SK-N-SH (cell line): ENCODE measurements around the gene AXIN1. TPM values are rescaled to one million over a fixed set of nuclear protein-coding genes. Genes with fewer than 3 reads are reported as not detected.
A peak's percentile ranks its signal among the peaks of the same experiment; 100 is the strongest.

Experiments
- CTCF ChIA-PET: fragments of 300-600, 350-600 bp; formaldehyde crosslinking; extraction: SDS; loops from one replicate; lab custom pipeline; 2021; lab: Yijun Ruan, JAX
- POLR2A ChIA-PET: fragments of 350-600 bp; sonication (Branson Sonifier 250); formaldehyde crosslinking; extraction: SDS; loops from one replicate; lab custom pipeline; 2020; ENCODE audit warnings: antibody characterized with exemption, inconsistent platforms; lab: Yijun Ruan, JAX
- DNase-seq: peaks from one replicate; pipeline ENCODE4 v3.0.0; 2012
- H2AFZ ChIP-seq: fragments of 200-600 bp; sonication (generic); 2 replicates; pipeline ENCODE4 v1.8.1; 2016; ENCODE audit warnings: antibody characterized with exemption, mild to moderate bottlenecking, low read depth
- H3F3A ChIP-seq: fragments of 200-600 bp; sonication (generic); replicated peaks from 2 replicates; pipeline ENCODE3; 2016; ENCODE audit warnings: antibody characterized with exemption, mild to moderate bottlenecking; ENCODE audit not compliant: insufficient read depth
- H3K27ac ChIP-seq, 2 experiments: fragments of 200-500 bp in 1 of 2; fragments of 200-600 bp in 1 of 2; sonication (Bioruptor generic) in 1 of 2; sonication (generic), shearing (Covaris generic) in 1 of 2; 2 replicates each; pipeline versions ENCODE4 v1.5.1 to v1.6.1; 2014 to 2016; ENCODE audit warnings: low read depth in 2 of 2, inconsistent platforms in 1 of 2, low read length in 1 of 2, mild to moderate bottlenecking in 1 of 2, mixed read lengths in 1 of 2
- H3K27me3 ChIP-seq: fragments of 200-600 bp; sonication (generic), shearing (Covaris generic); 2 replicates; pipeline ENCODE4 v1.6.1; 2016; ENCODE audit warnings: mixed run types; ENCODE audit not compliant: insufficient read depth
- H3K36me3 ChIP-seq, 2 experiments: fragments of 200-500 bp in 1 of 2; fragments of 200-600 bp in 1 of 2; sonication (Bioruptor generic) in 1 of 2; sonication (generic) in 1 of 2; replicated peaks in 1 of 2; 2 replicates each; pipeline versions ENCODE3 to v1.5.1; 2014 to 2016; ENCODE audit warnings: low read length in 1 of 2, mild to moderate bottlenecking in 1 of 2; ENCODE audit not compliant: insufficient read depth in 2 of 2, control insufficient read depth in 1 of 2
- H3K4me1 ChIP-seq, 2 experiments: fragments of 200-500 bp in 1 of 2; fragments of 200-600 bp in 1 of 2; sonication (Bioruptor generic) in 1 of 2; sonication (generic), shearing (Covaris generic) in 1 of 2; 2 replicates each; pipeline versions ENCODE4 v1.5.1 to v1.6.1; 2014 to 2016; ENCODE audit warnings: low read depth in 1 of 2, low read length in 1 of 2, mixed run types in 1 of 2; ENCODE audit not compliant: insufficient read depth in 2 of 2, control insufficient read depth in 1 of 2
- H3K4me2 ChIP-seq: fragments of 200-600 bp; sonication (generic), shearing (Covaris generic); 2 replicates; pipeline ENCODE4 v1.6.1; 2017; ENCODE audit warnings: mixed run types
- H3K4me3 ChIP-seq, 2 experiments: fragments of 200-500 bp in 1 of 2; fragments of 200-600 bp in 1 of 2; sonication (Bioruptor generic) in 1 of 2; sonication (generic), shearing (Covaris generic) in 1 of 2; 2 replicates each; pipeline versions ENCODE4 v1.5.1 to v1.8.1; 2014 to 2016; ENCODE audit warnings: low read depth in 2 of 2, inconsistent platforms in 1 of 2, low read length in 1 of 2, mild to moderate bottlenecking in 1 of 2, mixed read lengths in 1 of 2, moderate library complexity in 1 of 2
- H3K79me2 ChIP-seq: fragments of 200-600 bp; sonication (generic); 2 replicates; pipeline ENCODE4 v1.8.1; 2017; ENCODE audit warnings: mild to moderate bottlenecking; ENCODE audit not compliant: insufficient read depth
- H3K9ac ChIP-seq: fragments of 200-600 bp; sonication (generic); 2 replicates; pipeline ENCODE4 v1.6.1; 2017; ENCODE audit warnings: mixed run types
- H3K9me2 ChIP-seq: fragments of 200-600 bp; sonication (generic); 2 replicates; pipeline ENCODE4 v1.6.1; 2017; ENCODE audit warnings: mixed run types
- H3K9me3 ChIP-seq: fragments of 200-600 bp; sonication (generic); 2 replicates; pipeline ENCODE4 v1.6.1; 2017; ENCODE audit warnings: mixed run types, mild to moderate bottlenecking, moderate library complexity
- H4K20me1 ChIP-seq: fragments of 200-600 bp; sonication (generic); 2 replicates; pipeline ENCODE4 v1.6.1; 2017; ENCODE audit warnings: mild to moderate bottlenecking, mixed run types; ENCODE audit not compliant: insufficient read depth
- CHD2 ChIP-seq: fragments of 150-350 bp; IDR thresholded peaks from 2 replicates; pipeline ENCODE4 v1.6.1; 2018; ENCODE audit warnings: low read length; ENCODE audit not compliant: partially characterized antibody
- ELF1 ChIP-seq: IDR thresholded peaks from 2 replicates; pipeline ENCODE4 v1.4.0; 2012
- EP300 ChIP-seq, 2 experiments: IDR thresholded peaks; 2 replicates each; pipeline versions ENCODE4 v1.4.0 to v1.6.1; 2012; ENCODE audit warnings: borderline replicate concordance in 1 of 2, low read depth in 1 of 2, low read length in 1 of 2
- EZH2phosphoT487 ChIP-seq: fragments of 200-600 bp; sonication (generic); IDR thresholded peaks from 2 replicates; pipeline ENCODE4 v1.6.1; 2017; ENCODE audit warnings: low read depth, mixed run types, mild to moderate bottlenecking, antibody characterized with exemption, moderate library complexity, borderline replicate concordance
- GATA2 ChIP-seq: sonication (generic); formaldehyde crosslinking; IDR thresholded peaks from 2 replicates; pipeline ENCODE4 v1.5.0; 2020; ENCODE audit warnings: mild to moderate bottlenecking, missing genetic modification reagents
- IRF3 ChIP-seq: fragments of 150-350 bp; IDR thresholded peaks from 2 replicates; pipeline ENCODE4 v1.6.1; 2016; ENCODE audit warnings: mild to moderate bottlenecking, low read depth, low read length
- JUND ChIP-seq: IDR thresholded peaks from 2 replicates; pipeline ENCODE4 v1.4.0; 2012
- NFIC ChIP-seq: IDR thresholded peaks from 2 replicates; pipeline ENCODE4 v1.4.0; 2012; ENCODE audit warnings: borderline replicate concordance
- NRF1 ChIP-seq: IDR thresholded peaks from 2 replicates; pipeline ENCODE4 v1.6.1; 2012; ENCODE audit warnings: low read depth, mild to moderate bottlenecking, low read length
- RCOR1 ChIP-seq: fragments of 150-350 bp; IDR thresholded peaks from 2 replicates; pipeline ENCODE4 v1.6.1; 2017; ENCODE audit warnings: antibody characterized with exemption, low read length
- RFX5 ChIP-seq: IDR thresholded peaks from 2 replicates; pipeline ENCODE4 v1.6.1; 2012; ENCODE audit warnings: mild to moderate bottlenecking, improper control_type of control experiment, low read length
- TCF12 ChIP-seq: IDR thresholded peaks from 2 replicates; pipeline ENCODE4 v1.4.0; 2012
- TEAD4 ChIP-seq: IDR thresholded peaks from 2 replicates; pipeline ENCODE4 v1.4.0; 2012; ENCODE audit warnings: mild to moderate bottlenecking, borderline replicate concordance; ENCODE audit not compliant: insufficient read depth
- YY1 ChIP-seq: IDR thresholded peaks from 2 replicates; pipeline ENCODE4 v1.4.0; 2012; ENCODE audit warnings: low read depth, mild to moderate bottlenecking
- WGBS: methylation state at CpG from one replicate; pipeline ENCODE4 v1.1.6; 2017; ENCODE audit warnings: low lambda C conversion rate; 5-methylcytosine and 5-hydroxymethylcytosine counted together
- polyA plus RNA-seq, 3 experiments: library from polyadenylated mRNA; depleted of rRNA; stranded (reverse); fragments of >200 nt; gene quantifications; 2 replicates each; pipeline ENCODE4 v1.2.3, GENCODE V29; 2012
- TF ChIP-seq, protein P1 (sequence below): fragments of 200-600 bp; sonication (generic); IDR thresholded peaks from 2 replicates; pipeline ENCODE4 v1.6.1; 2017; ENCODE audit warnings: antibody characterized with exemption, mild to moderate bottlenecking, moderate library complexity
- TF ChIP-seq, protein P2 (sequence below): IDR thresholded peaks from 2 replicates; pipeline ENCODE4 v1.6.1; 2012; ENCODE audit warnings: mild to moderate bottlenecking, low read depth, low read length, moderate library complexity
- TF ChIP-seq, protein P3 (sequence below): fragments of 150-350 bp; IDR thresholded peaks from 2 replicates; pipeline ENCODE4 v1.6.1; 2017; ENCODE audit warnings: antibody characterized with exemption, low read length, low read depth, borderline replicate concordance

AXIN1 gene
- polyA plus RNA-seq, 1 of the 3 experiments (the other 2 are of a cell fraction) = 19.9 TPM

DNA sequence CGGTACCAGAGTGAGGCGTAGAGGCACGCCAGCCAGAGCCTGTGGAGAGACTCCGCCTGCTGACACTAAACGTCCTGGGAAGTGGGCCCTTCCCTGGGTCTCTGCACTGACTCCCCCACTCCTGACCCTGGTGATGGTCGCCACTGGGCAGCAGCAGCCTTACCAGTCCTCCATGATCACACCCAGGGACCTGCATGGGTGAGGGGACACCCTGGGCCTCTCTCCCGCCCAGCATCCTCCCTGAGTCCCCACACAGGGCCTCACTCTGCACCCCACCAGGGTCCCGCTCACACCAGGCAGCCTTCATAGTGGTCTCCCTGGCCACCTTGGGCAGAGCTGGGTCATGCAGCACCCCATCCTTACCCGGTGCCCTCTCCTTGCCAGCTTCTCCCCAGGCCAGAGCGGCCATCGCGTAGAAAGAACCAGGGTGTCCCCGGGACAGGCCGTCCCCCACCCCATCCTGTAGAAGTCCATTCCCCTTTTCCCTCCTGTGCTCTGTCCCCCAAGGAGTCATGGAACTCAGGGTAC lies 87.5 kb downstream of the AXIN1 start:
- CTCF ChIA-PET = interaction anchor here (0.9 kb wide), 1 partner anchor 98 kb away, joined by 4 read pairs; no protein-coding TSS in a partner anchor

More for the DNA sequence above, 87.5 kb downstream of the AXIN1 start:
- POLR2A ChIA-PET = no interaction called here
- peak; percentile 16 for DNase-seq
- no peak overlapping the region for H2AFZ ChIP-seq
- H3K36me3 ChIP-seq = peaks cover 0 to 40% of the 10 kb centered on the region in 2 experiments
- H3K79me2 ChIP-seq = no peaks in the 10 kb centered on the region
- H3K4me2 ChIP-seq = no peak overlapping the region
- TF ChIP-seq, protein P1, sequence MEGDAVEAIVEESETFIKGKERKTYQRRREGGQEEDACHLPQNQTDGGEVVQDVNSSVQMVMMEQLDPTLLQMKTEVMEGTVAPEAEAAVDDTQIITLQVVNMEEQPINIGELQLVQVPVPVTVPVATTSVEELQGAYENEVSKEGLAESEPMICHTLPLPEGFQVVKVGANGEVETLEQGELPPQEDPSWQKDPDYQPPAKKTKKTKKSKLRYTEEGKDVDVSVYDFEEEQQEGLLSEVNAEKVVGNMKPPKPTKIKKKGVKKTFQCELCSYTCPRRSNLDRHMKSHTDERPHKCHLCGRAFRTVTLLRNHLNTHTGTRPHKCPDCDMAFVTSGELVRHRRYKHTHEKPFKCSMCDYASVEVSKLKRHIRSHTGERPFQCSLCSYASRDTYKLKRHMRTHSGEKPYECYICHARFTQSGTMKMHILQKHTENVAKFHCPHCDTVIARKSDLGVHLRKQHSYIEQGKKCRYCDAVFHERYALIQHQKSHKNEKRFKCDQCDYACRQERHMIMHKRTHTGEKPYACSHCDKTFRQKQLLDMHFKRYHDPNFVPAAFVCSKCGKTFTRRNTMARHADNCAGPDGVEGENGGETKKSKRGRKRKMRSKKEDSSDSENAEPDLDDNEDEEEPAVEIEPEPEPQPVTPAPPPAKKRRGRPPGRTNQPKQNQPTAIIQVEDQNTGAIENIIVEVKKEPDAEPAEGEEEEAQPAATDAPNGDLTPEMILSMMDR = no peak
- TF ChIP-seq EZH2phosphoT487 = no peak
- TF ChIP-seq RFX5 = no peak
- TF ChIP-seq TEAD4 = no peak
- TF ChIP-seq GATA2 (CRISPR knock-in tag) = no peak
- no peak for TF ChIP-seq CHD2
- no peak for TF ChIP-seq YY1
- TF ChIP-seq NRF1 = no peak
- TF ChIP-seq EP300 (IDR thresholded peaks at IDR 0.05; ENCODE audit: borderline replicate concordance in 1 of 2, low read depth in 1 of 2, low read length in 1 of 2) = no peak
- no peak for TF ChIP-seq TCF12
- no peak for TF ChIP-seq ELF1
- TF ChIP-seq IRF3 = no peak
- no peak for TF ChIP-seq RCOR1
- TF ChIP-seq, protein P2, sequence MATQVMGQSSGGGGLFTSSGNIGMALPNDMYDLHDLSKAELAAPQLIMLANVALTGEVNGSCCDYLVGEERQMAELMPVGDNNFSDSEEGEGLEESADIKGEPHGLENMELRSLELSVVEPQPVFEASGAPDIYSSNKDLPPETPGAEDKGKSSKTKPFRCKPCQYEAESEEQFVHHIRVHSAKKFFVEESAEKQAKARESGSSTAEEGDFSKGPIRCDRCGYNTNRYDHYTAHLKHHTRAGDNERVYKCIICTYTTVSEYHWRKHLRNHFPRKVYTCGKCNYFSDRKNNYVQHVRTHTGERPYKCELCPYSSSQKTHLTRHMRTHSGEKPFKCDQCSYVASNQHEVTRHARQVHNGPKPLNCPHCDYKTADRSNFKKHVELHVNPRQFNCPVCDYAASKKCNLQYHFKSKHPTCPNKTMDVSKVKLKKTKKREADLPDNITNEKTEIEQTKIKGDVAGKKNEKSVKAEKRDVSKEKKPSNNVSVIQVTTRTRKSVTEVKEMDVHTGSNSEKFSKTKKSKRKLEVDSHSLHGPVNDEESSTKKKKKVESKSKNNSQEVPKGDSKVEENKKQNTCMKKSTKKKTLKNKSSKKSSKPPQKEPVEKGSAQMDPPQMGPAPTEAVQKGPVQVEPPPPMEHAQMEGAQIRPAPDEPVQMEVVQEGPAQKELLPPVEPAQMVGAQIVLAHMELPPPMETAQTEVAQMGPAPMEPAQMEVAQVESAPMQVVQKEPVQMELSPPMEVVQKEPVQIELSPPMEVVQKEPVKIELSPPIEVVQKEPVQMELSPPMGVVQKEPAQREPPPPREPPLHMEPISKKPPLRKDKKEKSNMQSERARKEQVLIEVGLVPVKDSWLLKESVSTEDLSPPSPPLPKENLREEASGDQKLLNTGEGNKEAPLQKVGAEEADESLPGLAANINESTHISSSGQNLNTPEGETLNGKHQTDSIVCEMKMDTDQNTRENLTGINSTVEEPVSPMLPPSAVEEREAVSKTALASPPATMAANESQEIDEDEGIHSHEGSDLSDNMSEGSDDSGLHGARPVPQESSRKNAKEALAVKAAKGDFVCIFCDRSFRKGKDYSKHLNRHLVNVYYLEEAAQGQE = no peak
- TF ChIP-seq NFIC = no peak
- TF ChIP-seq JUND = no peak
- TF ChIP-seq, protein P3, sequence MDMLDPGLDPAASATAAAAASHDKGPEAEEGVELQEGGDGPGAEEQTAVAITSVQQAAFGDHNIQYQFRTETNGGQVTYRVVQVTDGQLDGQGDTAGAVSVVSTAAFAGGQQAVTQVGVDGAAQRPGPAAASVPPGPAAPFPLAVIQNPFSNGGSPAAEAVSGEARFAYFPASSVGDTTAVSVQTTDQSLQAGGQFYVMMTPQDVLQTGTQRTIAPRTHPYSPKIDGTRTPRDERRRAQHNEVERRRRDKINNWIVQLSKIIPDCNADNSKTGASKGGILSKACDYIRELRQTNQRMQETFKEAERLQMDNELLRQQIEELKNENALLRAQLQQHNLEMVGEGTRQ = no peak
- TF ChIP-seq, all 33 proteins: peak for 0
- Histone ChIP-seq H3F3A (no peaks in the 10 kb centered on the region), H3K27ac (no peak overlapping the region), H4K20me1 (no peaks in the 10 kb centered on the region), H3K9me2 (no peaks in the 10 kb centered on the region), H3K4me1 (peaks cover 0 to 8% of the 10 kb centered on the region in 2 experiments; a peak in 1 of 4 replicates), H3K9me3 (no peaks in the 10 kb centered on the region), H3K27me3 (no peaks in the 10 kb centered on the region), H3K4me3 (no peak overlapping the region), H3K9ac (no peak overlapping the region)
- WGBS = 86% methylated on average over 6 of the region's 14 CpGs
